ENCODE data around the gene UGT2A3.

UGT2A3 gene

GRCh38 chr4:68909385-68909784 lies 42.2 kb downstream of the UGT2A3 start:
- no peak for DNase-seq

GRCh38 chr4:68907788-68908700 lies 43.6 kb downstream of the UGT2A3 start:
- DNase-seq: no peak

- no peak for DNase-seq
Measured at GRCh38 chr4:68907245-68907644, 44.4 kb downstream of the UGT2A3 start.

GRCh38 chr4:68906780-68907137 lies 44.8 kb downstream of the UGT2A3 start:
- DNase-seq: no peak

- DNase-seq: no peak
Measured at GRCh38 chr4:68905939-68906779, 45.4 kb downstream of the UGT2A3 start.

GRCh38 chr4:68905598-68905938 lies 46.0 kb downstream of the UGT2A3 start:
- DNase-seq: no peak

GRCh38 chr4:68904786-68905185 lies 46.8 kb downstream of the UGT2A3 start:
- DNase-seq: no peak

- DNase-seq: no peak
Measured at GRCh38 chr4:68896749-68897148, 54.9 kb downstream of the UGT2A3 start.

- no peak for DNase-seq
Measured at GRCh38 chr4:68895561-68896198, 55.9 kb downstream of the UGT2A3 start.

- no peak for DNase-seq
Measured at GRCh38 chr4:68892861-68893260, 58.7 kb downstream of the UGT2A3 start.

- DNase-seq: no peak
Measured at GRCh38 chr4:68891678-68892077, 59.9 kb downstream of the UGT2A3 start.

GRCh38 chr4:68885545-68885944 lies 66.1 kb downstream of the UGT2A3 start:
- DNase-seq: no peak

- DNase-seq: no peak
Measured at GRCh38 chr4:68883870-68884269, 67.7 kb downstream of the UGT2A3 start.

Measured in SHP77 treated with DMSO at 0.1 percent for 48 hours (cell line).